ENCODE measurements around the gene ADAT1. TPM values are rescaled to one million over a fixed set of nuclear protein-coding genes. Genes with fewer than 3 reads are reported as not detected.

ADAT1 gene
- total and polyA plus RNA-seq, 2 of the 13 experiments (the other 11 are each of a cell fraction or from before 2014, with no cell fraction given): 18.4 to 40.8 TPM

GRCh38 chr16:75566040-75566757 lies 56.9 kb downstream of the ADAT1 start, which contains the start of gene GABARAPL2 (continued):
- TF ChIP-seq ZNF83 (CRISPR knock-in tag; IDR thresholded peaks at IDR 0.05; ENCODE audit: borderline replicate concordance) (peak; percentile 54; the same call in 1 of the 2 replicates), NR0B2 (CRISPR knock-in tag; IDR thresholded peaks at IDR 0.05) (no peak), ZFP36L1 (CRISPR knock-in tag; IDR thresholded peaks at IDR 0.05) (peak; percentile 66), ATF5 (CRISPR knock-in tag; IDR thresholded peaks at IDR 0.05; ENCODE audit: low read depth) (0 out of 2 replicates have a peak, but pooled peaks have one; percentile 30), FOSL2 (CRISPR knock-in tag; IDR thresholded peaks at IDR 0.05) (peak; percentile 26; the same call in 1 of the 2 replicates), ATF3 (CRISPR knock-in tag; IDR thresholded peaks at IDR 0.05) (peak; percentile 19; the same call in 1 of the 2 replicates), ZBED4 (CRISPR knock-in tag; IDR thresholded peaks at IDR 0.05; ENCODE audit: borderline replicate concordance) (peak; percentile 46; the same call in 1 of the 2 replicates), ZBTB43 (CRISPR knock-in tag; conservative IDR thresholded peaks at IDR 0.05) (peak; percentile 35; the same call in 1 of the 2 replicates), PHF20 (CRISPR knock-in tag; IDR thresholded peaks at IDR 0.05) (peak; percentile 75), POLR2AphosphoS2 (IDR thresholded peaks at IDR 0.05; ENCODE audit: low read depth, low read length) (no peak), HIVEP1 (CRISPR knock-in tag; IDR thresholded peaks at IDR 0.05) (0 out of 2 replicates have a peak, but pooled peaks have one; percentile 5), ZNF772 (CRISPR knock-in tag; IDR thresholded peaks at IDR 0.05) (peak; percentile 71; the same call in 1 of the 2 replicates), CHCHD3 (CRISPR knock-in tag; IDR thresholded peaks at IDR 0.05) (peak; percentile 42; the same call in 1 of the 2 replicates), MAFF (IDR thresholded peaks at IDR 0.05; ENCODE audit: low read depth, low read length) (no peak), TAF1 (CRISPR knock-in tag; IDR thresholded peaks at IDR 0.05) (peak; percentile 69), MAFG (CRISPR knock-in tag; IDR thresholded peaks at IDR 0.05) (0 out of 2 replicates have a peak, but pooled peaks have one; percentile 32), FOXO1 (CRISPR knock-in tag; IDR thresholded peaks at IDR 0.05) (peak; percentile 46; the same call in 1 of the 2 replicates), YEATS2 (CRISPR knock-in tag; IDR thresholded peaks at IDR 0.05; ENCODE audit: borderline replicate concordance) (peak; percentile 66), SRSF1 (optimal IDR thresholded peaks at IDR 0.05; ENCODE audit: low read depth, low read length) (peak; percentile 71)
- TF ChIP-seq, protein P1, sequence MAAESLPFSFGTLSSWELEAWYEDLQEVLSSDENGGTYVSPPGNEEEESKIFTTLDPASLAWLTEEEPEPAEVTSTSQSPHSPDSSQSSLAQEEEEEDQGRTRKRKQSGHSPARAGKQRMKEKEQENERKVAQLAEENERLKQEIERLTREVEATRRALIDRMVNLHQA (CRISPR knock-in tag; IDR thresholded peaks at IDR 0.05): no peak
- TF ChIP-seq, protein P2, sequence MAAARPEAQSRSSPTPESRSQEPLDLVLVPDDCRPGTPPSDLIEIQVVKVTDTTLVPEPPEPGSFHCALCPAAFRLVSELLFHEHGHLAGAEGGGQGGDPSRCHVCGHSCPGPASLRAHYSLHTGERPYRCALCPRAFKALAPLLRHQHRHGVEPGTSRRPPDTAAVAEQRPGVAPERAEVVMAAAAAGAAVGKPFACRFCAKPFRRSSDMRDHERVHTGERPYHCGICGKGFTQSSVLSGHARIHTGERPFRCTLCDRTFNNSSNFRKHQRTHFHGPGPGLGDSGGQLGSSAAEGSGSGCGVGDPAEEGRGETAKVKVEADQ (CRISPR knock-in tag; IDR thresholded peaks at IDR 0.05; ENCODE audit: borderline replicate concordance): peak; percentile 70
